Esophagus muscularis mucosa (tissue), 3 donors: ENCODE measurements around the gene DPH3.

ENCODE experiments used
- POLR2A ChIP-seq: fragments of 450-650 bp; IDR thresholded peaks from one replicate; pipeline ENCODE4 v1.6.1; 2017; ENCODE audit warnings: antibody characterized with exemption, moderate library complexity, mild to moderate bottlenecking, low read depth
- TF ChIP-seq, protein P1 (sequence below), 3 experiments: fragments of 200-600 bp in 2 of 3; fragments of 450-650 bp in 1 of 3; sonication (generic) in 2 of 3; IDR thresholded peaks; one replicate each; pipeline ENCODE4 v1.5.1; 2017 to 2019; ENCODE audit warnings: antibody characterized with exemption in 3 of 3, mild to moderate bottlenecking in 2 of 3, moderate library complexity in 1 of 3

DNA sequence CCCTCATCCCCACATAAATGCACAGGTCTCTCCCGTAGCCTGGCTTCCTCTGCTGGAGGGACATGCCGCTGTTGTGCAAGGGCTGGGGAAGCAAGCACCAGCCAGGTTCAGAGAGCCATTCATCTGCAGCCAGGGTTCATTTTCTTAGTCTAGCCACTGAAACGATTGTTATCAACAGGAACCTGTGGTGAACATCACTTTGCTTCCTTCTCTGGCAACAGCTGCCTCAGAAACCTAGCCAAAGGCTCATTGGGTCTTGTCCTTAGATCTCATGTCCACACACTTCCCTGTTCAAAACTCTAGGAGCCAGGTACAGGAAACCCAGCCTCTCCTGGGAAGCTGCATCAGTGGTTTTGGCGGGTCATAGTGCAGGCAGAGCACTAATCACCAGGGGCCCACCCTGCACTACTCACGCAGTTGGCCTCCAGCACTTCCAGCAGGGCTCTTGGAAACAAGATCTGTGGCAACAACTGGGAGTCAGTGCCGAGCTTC lies 47.3 kb upstream of the DPH3 start:
- TF ChIP-seq, protein P1, sequence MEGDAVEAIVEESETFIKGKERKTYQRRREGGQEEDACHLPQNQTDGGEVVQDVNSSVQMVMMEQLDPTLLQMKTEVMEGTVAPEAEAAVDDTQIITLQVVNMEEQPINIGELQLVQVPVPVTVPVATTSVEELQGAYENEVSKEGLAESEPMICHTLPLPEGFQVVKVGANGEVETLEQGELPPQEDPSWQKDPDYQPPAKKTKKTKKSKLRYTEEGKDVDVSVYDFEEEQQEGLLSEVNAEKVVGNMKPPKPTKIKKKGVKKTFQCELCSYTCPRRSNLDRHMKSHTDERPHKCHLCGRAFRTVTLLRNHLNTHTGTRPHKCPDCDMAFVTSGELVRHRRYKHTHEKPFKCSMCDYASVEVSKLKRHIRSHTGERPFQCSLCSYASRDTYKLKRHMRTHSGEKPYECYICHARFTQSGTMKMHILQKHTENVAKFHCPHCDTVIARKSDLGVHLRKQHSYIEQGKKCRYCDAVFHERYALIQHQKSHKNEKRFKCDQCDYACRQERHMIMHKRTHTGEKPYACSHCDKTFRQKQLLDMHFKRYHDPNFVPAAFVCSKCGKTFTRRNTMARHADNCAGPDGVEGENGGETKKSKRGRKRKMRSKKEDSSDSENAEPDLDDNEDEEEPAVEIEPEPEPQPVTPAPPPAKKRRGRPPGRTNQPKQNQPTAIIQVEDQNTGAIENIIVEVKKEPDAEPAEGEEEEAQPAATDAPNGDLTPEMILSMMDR (IDR thresholded peaks at IDR 0.05): no peak
- TF ChIP-seq POLR2A: no peak
